ENCODE measurements around the gene RAB1B. TPM values are rescaled to one million over a fixed set of nuclear protein-coding genes. Genes with fewer than 3 reads are reported as not detected.

The RAB1B gene
- total and polyA plus RNA-seq, 2 donors (not counting 1 experiment from before 2014, with no cell fraction given), result 77.1 to 77.8 TPM

DNA sequence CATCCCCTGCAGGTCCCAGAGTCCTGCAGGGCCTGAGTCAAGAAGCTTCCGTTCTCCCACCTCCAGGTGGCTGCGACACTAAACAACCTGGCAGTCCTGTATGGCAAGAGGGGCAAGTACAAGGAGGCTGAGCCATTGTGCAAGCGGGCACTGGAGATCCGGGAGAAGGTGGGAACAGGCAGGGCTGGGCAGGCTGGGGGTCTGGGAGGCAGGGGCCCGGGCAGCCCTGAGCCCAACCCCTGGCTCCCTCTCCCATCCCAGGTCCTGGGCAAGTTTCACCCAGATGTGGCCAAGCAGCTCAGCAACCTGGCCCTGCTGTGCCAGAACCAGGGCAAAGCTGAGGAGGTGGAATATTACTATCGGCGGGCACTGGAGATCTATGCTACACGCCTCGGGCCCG, 4.7 kb upstream of the RAB1B start:
- CTCF ChIA-PET, result no interaction called here
- Histone ChIP-seq H4K20me1 (ENCODE audit: control insufficient read depth, insufficient read depth, low read length, poor library complexity, severe bottlenecking) (peaks cover 6% of the 10 kb centered on the region), H3K9ac (ENCODE audit: low read length) (no peak overlapping the region), H3K27ac (ENCODE audit: low read length in 2 of 2) (no peak overlapping the region), H3K9me3 (ENCODE audit: control extremely low read depth in 1 of 3, control insufficient read depth in 2 of 3, insufficient read depth in 1 of 3, low read length in 2 of 3) (no peaks in the 10 kb centered on the region), H3K4me1 (ENCODE audit: control insufficient read depth in 2 of 2, insufficient read depth in 2 of 2, low read length in 2 of 2) (peaks cover 7 to 16% of the 10 kb centered on the region in 2 donors), H3K79me2 (ENCODE audit: control insufficient read depth, insufficient read depth, low read length) (peaks cover 10% of the 10 kb centered on the region), H3K4me2 (replicated peaks; ENCODE audit: low read depth, low read length, poor library complexity, severe bottlenecking) (no peak overlapping the region), H3K36me3 (replicated peaks in 1 of 2; ENCODE audit: control extremely low read depth in 1 of 2, control insufficient read depth in 1 of 2, extremely low read depth in 1 of 2, insufficient read depth in 2 of 2, low read length in 1 of 2) (peaks cover 0 to 47% of the 10 kb centered on the region in 2 experiments), H3K4me3 (ENCODE audit: control extremely low read depth in 1 of 5, extremely low read depth in 1 of 5, insufficient read depth in 1 of 5, low read depth in 2 of 5, low read length in 4 of 5) (no peak overlapping the region), H3K27me3 (replicated peaks in 1 of 4; ENCODE audit: control extremely low read depth in 1 of 4, control insufficient read depth in 3 of 4, insufficient read depth in 4 of 4, low read length in 3 of 4) (no peaks in the 10 kb centered on the region), H2AFZ (ENCODE audit: insufficient read depth, low read depth, low read length, poor library complexity, severe bottlenecking) (no peak overlapping the region)
- 98% methylated on average over 10 of the region's 10 CpGs for WGBS (ENCODE audit: insufficient coverage)
- Mint-ChIP-seq H3K27me3 (no peaks in the 10 kb centered on the region), H3K27ac (no peak overlapping the region), H3K9me3 (ENCODE audit: insufficient read depth) (no peaks in the 10 kb centered on the region), H3K4me3 (no peak overlapping the region), H3K4me1 (peaks cover 21% of the 10 kb centered on the region)
- intact Hi-C loops (cut with micrococcal nuclease), result no loop called here
- TF ChIP-seq, protein P1, sequence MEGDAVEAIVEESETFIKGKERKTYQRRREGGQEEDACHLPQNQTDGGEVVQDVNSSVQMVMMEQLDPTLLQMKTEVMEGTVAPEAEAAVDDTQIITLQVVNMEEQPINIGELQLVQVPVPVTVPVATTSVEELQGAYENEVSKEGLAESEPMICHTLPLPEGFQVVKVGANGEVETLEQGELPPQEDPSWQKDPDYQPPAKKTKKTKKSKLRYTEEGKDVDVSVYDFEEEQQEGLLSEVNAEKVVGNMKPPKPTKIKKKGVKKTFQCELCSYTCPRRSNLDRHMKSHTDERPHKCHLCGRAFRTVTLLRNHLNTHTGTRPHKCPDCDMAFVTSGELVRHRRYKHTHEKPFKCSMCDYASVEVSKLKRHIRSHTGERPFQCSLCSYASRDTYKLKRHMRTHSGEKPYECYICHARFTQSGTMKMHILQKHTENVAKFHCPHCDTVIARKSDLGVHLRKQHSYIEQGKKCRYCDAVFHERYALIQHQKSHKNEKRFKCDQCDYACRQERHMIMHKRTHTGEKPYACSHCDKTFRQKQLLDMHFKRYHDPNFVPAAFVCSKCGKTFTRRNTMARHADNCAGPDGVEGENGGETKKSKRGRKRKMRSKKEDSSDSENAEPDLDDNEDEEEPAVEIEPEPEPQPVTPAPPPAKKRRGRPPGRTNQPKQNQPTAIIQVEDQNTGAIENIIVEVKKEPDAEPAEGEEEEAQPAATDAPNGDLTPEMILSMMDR (IDR thresholded peaks at IDR 0.05), result no peak
- TF ChIP-seq EZH2 (IDR thresholded peaks at IDR 0.05; ENCODE audit: borderline replicate concordance, insufficient read depth, low read depth, low read length, poor library complexity, severe bottlenecking), result no peak
- DNase-seq (no peak), ATAC-seq (ENCODE audit: low read depth) (no peak)
- POLR2A ChIA-PET, result no interaction called here

DNA sequence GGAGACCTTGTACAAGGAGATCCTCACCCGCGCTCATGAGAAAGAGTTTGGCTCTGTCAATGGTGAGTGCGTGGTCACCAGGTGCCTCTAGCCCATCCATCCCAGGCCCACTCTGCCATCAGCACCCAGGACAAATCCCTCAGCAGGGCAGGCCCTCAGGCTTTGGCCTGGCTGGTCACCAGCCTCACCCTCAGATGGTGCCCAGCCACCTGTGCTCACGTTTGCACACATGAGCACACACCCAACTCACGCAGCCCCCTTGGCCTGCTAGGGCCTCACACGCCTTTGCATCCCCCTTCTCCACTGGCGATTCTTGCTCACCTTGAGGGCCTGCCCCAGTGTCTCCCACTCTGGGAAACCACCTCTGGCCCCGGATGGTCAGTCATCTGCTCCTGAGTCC, 4.1 kb upstream of the RAB1B start:
- no peak for ATAC-seq (ENCODE audit: low read depth)
- Mint-ChIP-seq H3K4me1 (peaks cover 19% of the 10 kb centered on the region), H3K27ac (no peak overlapping the region), H3K27me3 (no peaks in the 10 kb centered on the region), H3K9me3 (ENCODE audit: insufficient read depth) (no peaks in the 10 kb centered on the region), H3K4me3 (no peak overlapping the region)
- no peak overlapping the region for H3K9ac ChIP-seq (ENCODE audit: low read length)
- POLR2A ChIA-PET, result no interaction called here
- no peak overlapping the region for H3K4me3 ChIP-seq (ENCODE audit: control extremely low read depth in 1 of 5, extremely low read depth in 1 of 5, insufficient read depth in 1 of 5, low read depth in 2 of 5, low read length in 4 of 5)
- H2AFZ ChIP-seq (ENCODE audit: insufficient read depth, low read depth, low read length, poor library complexity, severe bottlenecking), result no peak overlapping the region
- H3K9me3 ChIP-seq (ENCODE audit: control extremely low read depth in 1 of 3, control insufficient read depth in 2 of 3, insufficient read depth in 1 of 3, low read length in 2 of 3), result no peaks in the 10 kb centered on the region
- 98% methylated on average over 8 of the region's 8 CpGs for WGBS (ENCODE audit: insufficient coverage)
- no peak overlapping the region for H3K4me2 ChIP-seq (replicated peaks; ENCODE audit: low read depth, low read length, poor library complexity, severe bottlenecking)
- no peak overlapping the region for H3K27ac ChIP-seq (ENCODE audit: low read length in 2 of 2)
- H3K36me3 ChIP-seq (replicated peaks in 1 of 2; ENCODE audit: control extremely low read depth in 1 of 2, control insufficient read depth in 1 of 2, extremely low read depth in 1 of 2, insufficient read depth in 2 of 2, low read length in 1 of 2), result peaks cover 0 to 47% of the 10 kb centered on the region in 2 experiments
- DNase-seq, result no peak
- TF ChIP-seq, protein P1 (IDR thresholded peaks at IDR 0.05), result no peak
- TF ChIP-seq EZH2 (IDR thresholded peaks at IDR 0.05; ENCODE audit: borderline replicate concordance, insufficient read depth, low read depth, low read length, poor library complexity, severe bottlenecking), result no peak
- peaks cover under 1% of the 10 kb centered on the region for H4K20me1 ChIP-seq (ENCODE audit: control insufficient read depth, insufficient read depth, low read length, poor library complexity, severe bottlenecking)
- no peaks in the 10 kb centered on the region for H3K27me3 ChIP-seq (replicated peaks in 1 of 4; ENCODE audit: control extremely low read depth in 1 of 4, control insufficient read depth in 3 of 4, insufficient read depth in 4 of 4, low read length in 3 of 4)
- H3K79me2 ChIP-seq (ENCODE audit: control insufficient read depth, insufficient read depth, low read length), result peaks cover 12% of the 10 kb centered on the region
- intact Hi-C loops (cut with micrococcal nuclease), result no loop called here
- CTCF ChIA-PET, result no interaction called here
- peaks cover 8 to 19% of the 10 kb centered on the region in 2 donors for H3K4me1 ChIP-seq (ENCODE audit: control insufficient read depth in 2 of 2, insufficient read depth in 2 of 2, low read length in 2 of 2)

Data from B cell (primary cell).